M059J (cell line): ENCODE data around the gene CTNNA1. TPM values are rescaled to one million over a fixed set of nuclear protein-coding genes. Genes with fewer than 3 reads are reported as not detected.

Experiments used
- total RNA-seq: library from RNA; depleted of rRNA; stranded (reverse); fragments of >200 nt; shearing (Covaris generic); gene quantifications from 2 replicates; pipeline ENCODE4 v1.2.3, GENCODE V29; 2014; rRNA removed

Gene CTNNA1
- total RNA-seq, 1 experiment from 2014 or later, result 277 TPM

Other genes starting within 250 kb of the CTNNA1 start
- 74.2 and 91.3 TPM in 2 replicates for gene ETF1, start 210.2 kb upstream of the CTNNA1 start, total RNA-seq
- gene HSPA9, start 178.0 kb upstream of the CTNNA1 start, total RNA-seq, result 241 and 270 TPM in 2 replicates
- not detected in 2 replicates for gene LRRTM2, start 121.9 kb downstream of the CTNNA1 start, total RNA-seq